Measurements from ENCODE around the gene MAD1L1. TPM values are rescaled to one million over a fixed set of nuclear protein-coding genes. Genes with fewer than 3 reads are reported as not detected.

Gene MAD1L1
- total RNA-seq, 1 donor from 2014 or later = 57.6 TPM

DNA sequence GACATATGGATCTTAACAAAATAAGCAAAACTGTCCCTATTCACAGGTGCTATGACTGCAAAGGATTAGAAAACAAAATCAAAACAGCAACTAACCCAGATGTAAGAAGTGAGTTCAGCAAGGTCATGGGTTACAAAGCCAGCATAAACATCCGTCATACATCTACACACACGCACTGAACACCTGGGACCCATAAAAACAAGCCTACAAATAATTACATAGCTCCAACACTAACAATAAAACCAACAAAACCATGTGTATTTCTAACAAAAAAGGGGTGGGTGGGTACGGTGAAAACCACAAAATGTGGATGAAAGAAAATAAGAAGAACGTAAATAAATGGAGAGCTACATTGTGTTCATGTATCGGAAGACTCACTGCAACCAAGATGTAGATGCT lies 305.8 kb downstream of the MAD1L1 start:
- no peak for DNase-seq
- Mint-ChIP-seq H3K4me3 (ENCODE audit: unreplicated experiment) (no peak overlapping the region), H3K9me3 (ENCODE audit: unreplicated experiment) (peaks cover 6% of the 10 kb centered on the region), H3K27ac (ENCODE audit: unreplicated experiment) (no peak overlapping the region), H3K4me1 (ENCODE audit: low read depth, unreplicated experiment) (peaks cover 19% of the 10 kb centered on the region), H3K27me3 (ENCODE audit: unreplicated experiment) (peaks cover 13% of the 10 kb centered on the region), H3K36me3 (ENCODE audit: unreplicated experiment) (no peaks in the 10 kb centered on the region)
- TF ChIP-seq CTCF (IDR thresholded peaks at IDR 0.05; ENCODE audit: partially characterized antibody, unreplicated experiment) = no peak

- H3K27me3 Mint-ChIP-seq (ENCODE audit: unreplicated experiment) = peaks cover 14% of the 10 kb centered on the region
- no peak overlapping the region for H3K27ac Mint-ChIP-seq (ENCODE audit: unreplicated experiment)
- H3K36me3 Mint-ChIP-seq (ENCODE audit: unreplicated experiment) = no peaks in the 10 kb centered on the region
- no peak overlapping the region for H3K4me3 Mint-ChIP-seq (ENCODE audit: unreplicated experiment)
- no peak for TF ChIP-seq CTCF (IDR thresholded peaks at IDR 0.05; ENCODE audit: partially characterized antibody, unreplicated experiment)
- peaks cover 19% of the 10 kb centered on the region for H3K4me1 Mint-ChIP-seq (ENCODE audit: low read depth, unreplicated experiment)
- no peak for DNase-seq
- peaks cover 3% of the 10 kb centered on the region for H3K9me3 Mint-ChIP-seq (ENCODE audit: unreplicated experiment)
Observed at GRCh38 chr7:1925973-1926907, 306.5 kb downstream of the MAD1L1 start.

- no peak for DNase-seq
- peaks cover 2% of the 10 kb centered on the region for H3K9me3 Mint-ChIP-seq (ENCODE audit: unreplicated experiment)
- no peak for TF ChIP-seq CTCF (IDR thresholded peaks at IDR 0.05; ENCODE audit: partially characterized antibody, unreplicated experiment)
- H3K27ac Mint-ChIP-seq (ENCODE audit: unreplicated experiment) = no peak overlapping the region
- peaks cover 14% of the 10 kb centered on the region for H3K27me3 Mint-ChIP-seq (ENCODE audit: unreplicated experiment)
- H3K36me3 Mint-ChIP-seq (ENCODE audit: unreplicated experiment) = no peaks in the 10 kb centered on the region
- no peak overlapping the region for H3K4me3 Mint-ChIP-seq (ENCODE audit: unreplicated experiment)
- peaks cover 24% of the 10 kb centered on the region for H3K4me1 Mint-ChIP-seq (ENCODE audit: low read depth, unreplicated experiment)
Observed at GRCh38 chr7:1925349-1925748, 307.4 kb downstream of the MAD1L1 start.

- no peak for DNase-seq
- no peak overlapping the region for H3K27ac Mint-ChIP-seq (ENCODE audit: unreplicated experiment)
- peaks cover 19% of the 10 kb centered on the region for H3K27me3 Mint-ChIP-seq (ENCODE audit: unreplicated experiment)
- H3K36me3 Mint-ChIP-seq (ENCODE audit: unreplicated experiment) = no peaks in the 10 kb centered on the region
- no peak overlapping the region for H3K4me3 Mint-ChIP-seq (ENCODE audit: unreplicated experiment)
- peaks cover 32% of the 10 kb centered on the region for H3K4me1 Mint-ChIP-seq (ENCODE audit: low read depth, unreplicated experiment)
- peaks cover 2% of the 10 kb centered on the region for H3K9me3 Mint-ChIP-seq (ENCODE audit: unreplicated experiment)
- TF ChIP-seq CTCF (IDR thresholded peaks at IDR 0.05; ENCODE audit: partially characterized antibody, unreplicated experiment) = no peak
Observed at GRCh38 chr7:1924258-1924817, 308.4 kb downstream of the MAD1L1 start.
